ENCODE measurements around the gene INPP5J. TPM values are rescaled to one million over a fixed set of nuclear protein-coding genes. Genes with fewer than 3 reads are reported as not detected.

Gene INPP5J
- total RNA-seq, 1 donor from 2014 or later = 13.8 TPM

- intact Hi-C loops (cut with DNase I) = no loop called here
- no peak for DNase-seq (ENCODE audit: low spot score)
Observed at GRCh38 chr22:31118046-31118820, 4.5 kb upstream of the INPP5J start.

- intact Hi-C loops (cut with DNase I) = no loop called here
- peak; percentile 82 for DNase-seq (ENCODE audit: low spot score)
Observed at GRCh38 chr22:31119026-31119717, 3.6 kb upstream of the INPP5J start.

- no peak for DNase-seq (ENCODE audit: low spot score)
- intact Hi-C loops (cut with DNase I) = no loop called here
Observed at GRCh38 chr22:31120230-31120629, 2.5 kb upstream of the INPP5J start.

GRCh38 chr22:31120642-31121041, 2.1 kb upstream of the INPP5J start:
- DNase-seq (ENCODE audit: low spot score) = no peak
- intact Hi-C loops (cut with DNase I) = no loop called here

- DNase-seq (ENCODE audit: low spot score) = no peak
- intact Hi-C loops (cut with DNase I) = no loop called here
Observed at GRCh38 chr22:31121403-31121802, 1.4 kb upstream of the INPP5J start.

GRCh38 chr22:31122196-31122531, 602 bp upstream of the INPP5J start:
- no peak for DNase-seq (ENCODE audit: low spot score)
- intact Hi-C loops (cut with DNase I) = no loop called here

- DNase-seq (ENCODE audit: low spot score) = no peak
- intact Hi-C loops (cut with DNase I) = no loop called here
Observed at GRCh38 chr22:31123292-31123602, 481 bp downstream of the INPP5J start.

- no peak for DNase-seq (ENCODE audit: low spot score)
Observed at GRCh38 chr22:31124290-31124689, 1.5 kb downstream of the INPP5J start.

GRCh38 chr22:31124811-31125465, 2.2 kb downstream of the INPP5J start:
- DNase-seq (ENCODE audit: low spot score) = no peak
- intact Hi-C loops (cut with DNase I) = no loop called here

More at GRCh38 chr22:31124290-31124689, 1.5 kb downstream of the INPP5J start:
- intact Hi-C loops (cut with DNase I) = no loop called here

- intact Hi-C loops (cut with DNase I) = no loop called here
- no peak for DNase-seq (ENCODE audit: low spot score)
Observed at GRCh38 chr22:31125521-31126117, 2.9 kb downstream of the INPP5J start.

- intact Hi-C loops (cut with DNase I) = no loop called here
- no peak for DNase-seq (ENCODE audit: low spot score)
Observed at GRCh38 chr22:31126128-31126868, 3.5 kb downstream of the INPP5J start.

- no peak for DNase-seq (ENCODE audit: low spot score)
- intact Hi-C loops (cut with DNase I) = no loop called here
Observed at GRCh38 chr22:31126869-31127175, 4.1 kb downstream of the INPP5J start.

GRCh38 chr22:31127181-31127772, 4.5 kb downstream of the INPP5J start:
- DNase-seq (ENCODE audit: low spot score) = no peak
- intact Hi-C loops (cut with DNase I) = no loop called here

GRCh38 chr22:31128156-31128555, 5.4 kb downstream of the INPP5J start:
- no peak for DNase-seq (ENCODE audit: low spot score)
- intact Hi-C loops (cut with DNase I) = no loop called here

GRCh38 chr22:31130873-31131272, 8.1 kb downstream of the INPP5J start:
- intact Hi-C loops (cut with DNase I) = no loop called here
- no peak for DNase-seq (ENCODE audit: low spot score)

GRCh38 chr22:31133911-31134310, 11.1 kb downstream of the INPP5J start:
- intact Hi-C loops (cut with DNase I) = no loop called here
- no peak for DNase-seq (ENCODE audit: low spot score)

- intact Hi-C loops (cut with DNase I) = no loop called here
- no peak for DNase-seq (ENCODE audit: low spot score)
Observed at GRCh38 chr22:31134688-31135087, 11.9 kb downstream of the INPP5J start.

GRCh38 chr22:31135706-31136105, 12.9 kb downstream of the INPP5J start:
- intact Hi-C loops (cut with DNase I) = no loop called here
- no peak for DNase-seq (ENCODE audit: low spot score)

- no peak for DNase-seq (ENCODE audit: low spot score)
- intact Hi-C loops (cut with DNase I) = no loop called here
Observed at GRCh38 chr22:31136155-31136554, 13.4 kb downstream of the INPP5J start.

GRCh38 chr22:31136711-31137110, 13.9 kb downstream of the INPP5J start:
- intact Hi-C loops (cut with DNase I) = no loop called here
- DNase-seq (ENCODE audit: low spot score) = no peak
